Right kidney (tissue), 9 donors: Measurements from ENCODE around the gene BDNF.
"Not testable (repeated sequence)": the region's sequence is repeated elsewhere in the genome, so short reads cannot be mapped to it uniquely, and the experiment has no call there.

ENCODE experiments used
- DNase-seq: peaks from one replicate; pipeline ENCODE4 v3.0.0-alpha.2; 2016
- long read RNA-seq, 8 donors: transcript quantifications; one replicate each; lab custom pipeline, GENCODE V29; 2026

The BDNF gene
- long read RNA-seq, donor 1, full-length matches to known transcripts: 1 of 1 reads
- long read RNA-seq, donor 1, partial matches to known transcripts: 0 of 1 reads
- long read RNA-seq, donor 1, other reads (novel, unspliced or antisense): 0 of 1 reads
- long read RNA-seq, donor 2, full-length matches to known transcripts: 1 of 1 reads
- long read RNA-seq, donor 2, partial matches to known transcripts: 0 of 1 reads
- long read RNA-seq, donor 2, other reads (novel, unspliced or antisense): 0 of 1 reads
- long read RNA-seq, donor 3: 0 reads
- long read RNA-seq, donor 4, full-length matches to known transcripts: 2 of 2 reads
- long read RNA-seq, donor 4, partial matches to known transcripts: 0 of 2 reads
- long read RNA-seq, donor 4, other reads (novel, unspliced or antisense): 0 of 2 reads
- long read RNA-seq, donor 5: 0 reads
- long read RNA-seq, donor 6, full-length matches to known transcripts: 3 of 3 reads
- long read RNA-seq, donor 6, partial matches to known transcripts: 0 of 3 reads
- long read RNA-seq, donor 6, other reads (novel, unspliced or antisense): 0 of 3 reads
- long read RNA-seq, donor 7, full-length matches to known transcripts: 2 of 2 reads
- long read RNA-seq, donor 7, partial matches to known transcripts: 0 of 2 reads
- long read RNA-seq, donor 7, other reads (novel, unspliced or antisense): 0 of 2 reads
- long read RNA-seq, donor 8, full-length matches to known transcripts: 3 of 3 reads
- long read RNA-seq, donor 8, partial matches to known transcripts: 0 of 3 reads
- long read RNA-seq, donor 8, other reads (novel, unspliced or antisense): 0 of 3 reads

DNA sequence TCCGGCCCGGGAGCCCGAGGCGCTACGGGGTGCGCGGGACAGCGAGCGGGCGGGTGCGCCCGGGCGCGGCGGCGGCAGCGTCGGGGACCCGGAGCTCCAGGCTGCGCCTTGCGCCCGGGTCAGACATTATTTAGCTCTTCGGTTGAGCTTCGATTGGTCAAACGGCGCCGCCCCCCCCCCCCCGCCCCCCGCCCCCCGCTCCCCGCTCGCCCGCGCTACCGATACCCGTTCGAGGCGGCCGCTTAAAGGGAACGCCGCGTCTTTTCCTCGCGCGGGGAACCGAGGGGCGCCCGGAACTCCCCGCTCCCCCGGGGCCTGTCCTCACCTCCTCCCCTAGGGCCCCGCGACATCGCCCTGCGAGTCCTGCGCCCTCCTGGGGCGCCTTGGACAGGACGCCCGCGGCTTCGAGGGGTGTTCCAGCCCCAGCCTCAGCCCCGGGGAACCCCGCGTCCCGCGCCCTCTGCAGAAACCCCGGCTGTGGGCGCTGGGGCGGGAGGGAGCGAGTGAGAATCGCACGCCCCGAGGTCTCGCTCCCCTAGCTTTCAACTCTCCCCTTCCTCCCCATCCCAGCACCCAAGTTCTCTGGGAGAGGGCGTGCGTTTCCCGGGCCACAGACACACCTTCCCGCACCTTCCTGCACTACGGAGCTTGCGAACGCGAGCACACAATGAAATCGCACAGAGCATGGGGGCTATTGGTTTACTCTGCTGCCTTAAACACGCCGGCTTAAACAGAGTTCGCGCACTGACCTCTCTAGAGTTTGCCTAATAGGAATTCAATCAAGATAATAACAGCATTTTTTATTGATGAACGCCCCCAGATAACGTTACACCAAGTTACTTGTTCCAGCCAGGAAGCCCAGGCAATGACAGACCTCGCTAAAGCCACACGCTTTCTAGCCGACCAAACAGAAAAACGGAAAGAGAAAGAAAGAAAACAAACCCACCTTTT is at the start of gene BDNF:
TSS of gene BDNF (minus strand) at position 105 of the 951 bp plus-strand sequence. CDS start 41,891 bp downstream, outside the sequence.
- peak; percentile 63 for DNase-seq

- DNase-seq: no peak
Measured at GRCh38 chr11:27740362-27741013, 40.2 kb upstream of the BDNF start.

- DNase-seq: no peak
Measured at GRCh38 chr11:27735281-27735680, 35.0 kb upstream of the BDNF start.

DNA sequence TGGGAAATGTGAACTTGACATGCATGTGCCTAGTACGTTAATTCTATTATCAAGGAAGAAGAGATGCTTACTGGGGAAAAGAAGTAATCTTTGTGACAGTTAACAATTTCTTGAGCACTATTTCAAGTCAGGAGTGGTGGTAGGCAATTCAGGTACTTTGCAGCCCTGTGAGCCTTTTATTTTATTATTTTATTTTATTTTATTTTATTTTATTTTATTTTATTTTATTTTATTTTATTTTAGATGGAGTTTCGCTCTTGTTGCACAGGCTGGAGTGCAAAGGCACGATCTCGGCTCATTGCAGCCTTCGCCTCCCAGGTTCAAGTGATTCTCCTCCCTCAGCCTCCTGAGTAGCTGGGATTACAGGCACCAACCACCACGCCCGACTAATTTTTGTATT is 31.5 kb upstream of the BDNF start:
- DNase-seq: not testable (repeated sequence)

DNA sequence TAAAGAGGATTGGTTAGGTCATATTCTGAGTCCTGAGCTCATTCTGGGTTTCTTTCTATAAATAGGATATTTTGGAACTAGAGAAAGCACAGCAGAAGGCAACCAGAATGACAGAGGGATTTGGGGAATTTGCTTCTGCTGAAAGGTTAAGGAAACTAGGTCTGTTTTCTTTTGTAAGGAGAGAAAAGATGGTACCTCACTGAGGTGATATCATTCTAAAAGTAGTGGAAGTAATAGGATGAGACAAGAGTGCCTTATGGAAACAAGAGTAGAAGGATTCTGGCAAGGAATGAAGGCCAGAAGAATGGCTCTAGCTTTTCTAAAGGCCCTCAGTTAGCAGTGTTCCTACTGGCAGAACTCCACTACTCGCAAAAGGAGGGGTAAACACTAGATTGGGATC is 26.7 kb upstream of the BDNF start:
- DNase-seq: no peak

GRCh38 chr11:27723687-27724086 is 23.4 kb upstream of the BDNF start:
- DNase-seq: no peak

DNA sequence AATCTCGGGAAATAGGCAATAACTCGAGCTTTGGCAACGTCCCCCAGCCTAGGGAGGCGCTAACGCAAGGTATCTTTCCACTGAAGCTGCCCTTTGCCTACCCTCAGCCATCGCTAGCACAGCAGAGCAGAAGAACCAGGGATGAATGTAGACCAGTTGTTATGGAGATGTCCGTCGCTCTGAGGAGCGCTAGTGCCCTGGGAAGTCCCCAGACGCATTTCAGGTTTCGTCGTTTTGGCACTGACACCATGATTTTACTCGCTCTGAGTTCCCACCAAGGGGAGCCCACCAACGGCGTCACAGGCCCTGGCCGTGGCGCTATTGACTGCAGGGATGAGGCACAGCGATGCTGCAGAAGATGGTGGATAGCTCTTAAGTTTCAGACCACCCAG is 22.7 kb upstream of the BDNF start:
- peak; percentile 4 for DNase-seq

DNA sequence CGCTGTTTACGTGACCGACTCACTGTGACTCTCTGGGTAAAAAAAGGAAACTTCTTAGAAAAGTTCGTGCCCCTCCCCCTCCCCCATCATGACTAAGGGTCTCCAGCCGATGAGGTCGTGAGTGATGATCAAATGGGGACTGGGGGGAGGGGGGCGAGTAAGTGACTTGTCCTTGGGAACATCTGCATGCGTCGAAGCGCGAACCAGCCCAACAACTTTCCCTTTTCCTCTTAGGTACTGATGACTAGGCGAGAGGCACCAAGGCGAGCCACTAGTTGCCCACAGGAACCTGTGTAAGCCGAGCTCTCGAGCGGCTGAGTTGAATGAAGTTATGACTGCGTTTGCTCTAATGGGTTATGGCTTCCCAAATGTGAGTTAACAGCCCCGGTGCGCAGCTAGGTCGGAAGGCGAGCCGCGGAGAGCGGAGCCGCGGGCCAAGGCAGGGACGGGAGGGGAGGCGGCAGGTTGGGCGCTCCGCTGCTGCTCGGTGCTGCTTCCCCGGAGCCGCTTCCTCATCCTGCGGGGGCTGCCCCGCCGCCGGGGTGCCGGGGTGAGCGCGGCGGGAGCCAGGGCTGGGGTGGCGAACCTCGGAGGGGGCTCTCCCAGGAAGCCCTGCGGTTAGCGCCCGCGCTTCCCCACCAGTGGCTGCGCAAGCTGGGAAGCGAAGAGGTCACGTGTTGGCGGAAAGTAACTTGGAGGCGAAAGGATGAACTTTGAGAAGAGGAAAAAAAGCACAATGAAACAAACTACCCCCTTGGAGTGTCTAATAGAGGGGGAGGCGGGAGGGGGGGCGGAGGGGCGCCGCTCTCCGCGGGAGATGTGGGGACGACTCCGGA is 22.1 kb upstream of the BDNF start:
- DNase-seq: peak; percentile 50

- no peak for DNase-seq
Measured at GRCh38 chr11:27721264-27722116, 21.2 kb upstream of the BDNF start.

DNA sequence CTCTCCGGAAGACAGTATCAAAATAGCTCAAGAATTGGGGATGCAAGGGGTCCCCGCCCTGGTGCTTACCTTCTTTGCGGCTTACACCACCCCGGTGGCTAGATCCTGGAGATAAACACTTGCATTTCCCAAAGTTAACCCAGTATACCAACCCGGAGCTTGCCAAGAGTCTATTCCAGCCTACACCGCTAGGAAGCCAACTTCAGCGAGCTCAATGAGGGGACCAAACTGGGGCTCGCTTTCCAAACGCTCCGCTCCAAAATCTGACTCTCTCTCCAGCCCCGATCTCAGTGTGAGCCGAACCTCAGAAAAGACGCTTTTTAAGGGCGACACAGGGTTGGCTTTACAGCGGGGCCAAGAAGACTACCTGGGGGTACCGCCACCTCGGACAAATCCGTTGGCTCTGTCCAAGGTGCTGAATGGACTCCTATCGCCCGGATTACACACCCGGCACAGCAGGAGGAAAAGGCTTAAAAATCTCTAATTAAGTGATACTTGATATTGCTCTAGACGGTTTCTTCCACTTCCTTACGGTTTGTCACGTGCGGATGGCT is 20.1 kb upstream of the BDNF start:
- DNase-seq: peak; percentile 63

DNA sequence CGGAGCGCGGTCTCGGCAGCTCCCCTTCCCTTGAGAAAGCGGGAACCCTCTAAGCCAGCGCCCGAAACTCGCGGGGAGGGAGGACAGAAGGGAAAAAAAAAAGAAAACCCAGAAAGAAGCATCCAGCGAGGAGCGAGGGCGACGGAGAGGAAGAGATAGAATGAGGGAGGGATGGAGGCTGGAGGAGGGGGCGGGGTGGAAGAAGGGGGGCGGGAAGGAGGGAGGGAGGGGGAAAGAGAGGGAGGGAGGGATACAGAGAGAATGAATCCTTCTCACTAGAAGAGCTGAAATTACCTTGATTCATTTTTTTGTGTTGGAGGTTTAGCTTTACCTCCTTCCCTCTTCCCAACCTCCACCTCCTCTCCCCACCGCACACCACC is 19.3 kb upstream of the BDNF start:
- DNase-seq: no peak

DNA sequence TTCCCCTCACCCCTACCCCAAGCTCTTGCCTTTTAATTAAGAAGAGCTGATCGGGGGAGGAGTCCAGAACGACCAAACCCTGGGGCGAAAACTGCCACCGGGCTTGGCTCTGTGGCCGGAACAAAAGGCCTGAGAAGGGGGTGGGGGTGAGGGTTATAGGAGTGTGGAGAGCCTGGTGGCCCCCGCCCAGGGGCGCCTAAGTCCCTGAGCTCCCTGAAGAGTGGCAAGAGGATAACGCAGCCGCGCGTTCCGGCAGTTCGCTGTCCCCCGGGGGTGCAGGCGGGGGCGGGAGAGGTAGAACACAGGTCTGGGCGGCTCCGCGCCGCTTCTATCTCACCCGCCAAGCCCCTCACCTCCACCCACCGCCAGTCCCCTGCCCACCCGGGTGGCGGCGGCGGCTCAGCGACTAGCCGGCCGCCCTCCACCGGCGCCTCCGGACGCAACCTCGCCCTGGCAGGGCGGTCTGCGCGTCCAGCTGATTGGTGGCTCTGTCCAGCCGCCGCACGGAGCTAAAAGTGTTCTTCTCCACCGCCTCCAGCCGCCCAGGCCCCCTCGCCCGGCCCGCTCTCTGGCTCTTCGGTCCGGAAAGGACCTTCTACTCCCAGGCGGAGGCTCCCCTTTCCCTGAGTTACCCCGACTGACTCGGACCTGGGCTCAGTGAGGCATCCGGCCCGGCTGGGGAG is 18.7 kb upstream of the BDNF start:
- DNase-seq: peak; percentile 62

GRCh38 chr11:27718346-27718862 is 18.1 kb upstream of the BDNF start:
- DNase-seq: no peak

- DNase-seq: no peak
Measured at GRCh38 chr11:27717801-27718229, 17.6 kb upstream of the BDNF start.

GRCh38 chr11:27717377-27717776 is 17.1 kb upstream of the BDNF start:
- no peak for DNase-seq

- DNase-seq: no peak
Measured at GRCh38 chr11:27716835-27717234, 16.6 kb upstream of the BDNF start.

DNA sequence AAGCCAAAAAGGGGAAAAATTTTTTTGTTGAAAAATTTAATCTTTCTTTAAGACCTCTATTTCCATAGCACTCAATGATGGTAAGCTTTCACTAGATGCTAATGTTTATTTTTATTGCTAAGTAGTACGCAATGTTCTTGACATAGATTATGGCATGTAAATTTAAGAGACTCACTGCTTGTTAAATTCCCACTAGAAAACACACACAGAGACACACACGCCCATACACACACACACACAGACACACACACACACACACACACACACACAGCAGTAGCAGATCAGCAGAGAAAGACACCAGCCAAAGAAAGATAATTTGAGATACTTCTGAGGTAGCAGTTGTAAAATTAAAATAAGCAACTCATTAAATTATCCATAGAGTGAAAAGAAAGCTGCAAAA is 16.0 kb upstream of the BDNF start:
- no peak for DNase-seq

GRCh38 chr11:27711725-27712124 is 11.5 kb upstream of the BDNF start:
- no peak for DNase-seq

- DNase-seq: no peak
Measured at GRCh38 chr11:27710536-27710935, 10.3 kb upstream of the BDNF start.
